Stimulated activated CD4-positive, alpha-beta T cell treated with anti-CD3 and anti-CD28 coated beads, Interleukin-1b, Interleukin-23, amount 100 ng/mL, for 4 hours (primary cell): ENCODE measurements around the gene ITPR2.
"Not testable (repeated sequence)": the region's sequence is repeated elsewhere in the genome, so short reads cannot be mapped to it uniquely, and the experiment has no call there.

Source experiments
- DNase-seq, 2 donors: peaks; one replicate each; pipeline ENCODE4 v3.0.0-alpha.2; 2020; ENCODE audit warnings: low read depth in 2 of 2

ITPR2 gene

GRCh38 chr12:26730481-26731350 is 102.3 kb downstream of the ITPR2 start:
- DNase-seq = no peak

- not testable (repeated sequence) for DNase-seq
Observed at GRCh38 chr12:26729137-26729671, 103.8 kb downstream of the ITPR2 start.

- no peak for DNase-seq
Observed at GRCh38 chr12:26728205-26729050, 104.6 kb downstream of the ITPR2 start.

- no peak for DNase-seq
Observed at GRCh38 chr12:26727482-26728204, 105.4 kb downstream of the ITPR2 start.

- no peak for DNase-seq
Observed at GRCh38 chr12:26726956-26727355, 106.0 kb downstream of the ITPR2 start.

GRCh38 chr12:26725276-26725916 is 107.6 kb downstream of the ITPR2 start:
- DNase-seq = no peak

GRCh38 chr12:26724309-26724702 is 108.7 kb downstream of the ITPR2 start:
- no peak for DNase-seq

GRCh38 chr12:26723379-26724308 is 109.3 kb downstream of the ITPR2 start:
- no peak for DNase-seq

GRCh38 chr12:26721800-26722199 is 111.2 kb downstream of the ITPR2 start:
- no peak for DNase-seq

GRCh38 chr12:26719852-26720251 is 113.1 kb downstream of the ITPR2 start:
- DNase-seq = no peak

GRCh38 chr12:26717757-26718156 is 115.2 kb downstream of the ITPR2 start:
- no peak for DNase-seq

GRCh38 chr12:26715232-26715631 is 117.8 kb downstream of the ITPR2 start:
- DNase-seq = no peak

- no peak for DNase-seq
Observed at GRCh38 chr12:26713885-26714383, 119.1 kb downstream of the ITPR2 start.

GRCh38 chr12:26712892-26713291 is 120.1 kb downstream of the ITPR2 start:
- DNase-seq = no peak

- no peak for DNase-seq
Observed at GRCh38 chr12:26711569-26711968, 121.4 kb downstream of the ITPR2 start.

GRCh38 chr12:26711072-26711471 is 121.9 kb downstream of the ITPR2 start:
- no peak for DNase-seq

- DNase-seq = no peak
Observed at GRCh38 chr12:26705851-26706250, 127.1 kb downstream of the ITPR2 start.

- DNase-seq = no peak
Observed at GRCh38 chr12:26704684-26705460, 128.1 kb downstream of the ITPR2 start.

- no peak for DNase-seq
Observed at GRCh38 chr12:26704214-26704613, 128.8 kb downstream of the ITPR2 start.
